Tibial nerve (tissue), 3 donors: ENCODE measurements around the gene HNRNPCL1.
"Not testable (repeated sequence)": the region's sequence is repeated elsewhere in the genome, so short reads cannot be mapped to it uniquely, and the experiment has no call there.

Experiments
- POLR2A ChIP-seq, 2 donors: fragments of 450-650 bp; IDR thresholded peaks; one replicate each; pipeline ENCODE4 v1.6.1; 2017; ENCODE audit warnings: antibody characterized with exemption in 2 of 2, mild to moderate bottlenecking in 2 of 2, moderate library complexity in 2 of 2
- TF ChIP-seq, protein P1 (sequence below), 5 experiments: fragments of 200-600 bp in 3 of 5; fragments of 450-650 bp in 2 of 5; sonication (generic) in 3 of 5; IDR thresholded peaks; one replicate each; pipeline ENCODE4 v1.5.1; 2016 to 2019; ENCODE audit warnings: antibody characterized with exemption in 5 of 5, mild to moderate bottlenecking in 3 of 5, moderate library complexity in 2 of 5

DNA sequence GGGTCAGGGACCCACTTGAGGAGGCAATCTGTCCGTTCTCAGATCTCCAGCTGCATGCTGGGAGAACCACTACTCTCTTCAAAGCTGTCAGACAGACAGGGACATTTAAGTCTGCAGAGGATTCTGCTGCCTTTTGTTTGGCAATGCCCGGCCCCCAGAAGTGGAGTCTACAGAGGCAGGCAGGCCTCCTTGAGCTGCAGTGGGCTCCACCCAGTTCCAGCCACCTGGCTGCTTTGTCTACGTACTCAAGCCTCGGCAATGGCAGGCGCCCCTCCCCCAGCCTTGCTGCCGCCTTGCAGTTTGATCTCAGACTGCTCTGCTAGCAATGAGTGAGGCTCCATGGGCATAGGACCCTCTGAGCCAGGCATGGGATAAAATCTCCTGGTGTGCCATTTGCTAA, 29.5 kb downstream of the HNRNPCL1 start:
- TF ChIP-seq POLR2A (IDR thresholded peaks at IDR 0.05), result not testable (repeated sequence)
- TF ChIP-seq, protein P1, sequence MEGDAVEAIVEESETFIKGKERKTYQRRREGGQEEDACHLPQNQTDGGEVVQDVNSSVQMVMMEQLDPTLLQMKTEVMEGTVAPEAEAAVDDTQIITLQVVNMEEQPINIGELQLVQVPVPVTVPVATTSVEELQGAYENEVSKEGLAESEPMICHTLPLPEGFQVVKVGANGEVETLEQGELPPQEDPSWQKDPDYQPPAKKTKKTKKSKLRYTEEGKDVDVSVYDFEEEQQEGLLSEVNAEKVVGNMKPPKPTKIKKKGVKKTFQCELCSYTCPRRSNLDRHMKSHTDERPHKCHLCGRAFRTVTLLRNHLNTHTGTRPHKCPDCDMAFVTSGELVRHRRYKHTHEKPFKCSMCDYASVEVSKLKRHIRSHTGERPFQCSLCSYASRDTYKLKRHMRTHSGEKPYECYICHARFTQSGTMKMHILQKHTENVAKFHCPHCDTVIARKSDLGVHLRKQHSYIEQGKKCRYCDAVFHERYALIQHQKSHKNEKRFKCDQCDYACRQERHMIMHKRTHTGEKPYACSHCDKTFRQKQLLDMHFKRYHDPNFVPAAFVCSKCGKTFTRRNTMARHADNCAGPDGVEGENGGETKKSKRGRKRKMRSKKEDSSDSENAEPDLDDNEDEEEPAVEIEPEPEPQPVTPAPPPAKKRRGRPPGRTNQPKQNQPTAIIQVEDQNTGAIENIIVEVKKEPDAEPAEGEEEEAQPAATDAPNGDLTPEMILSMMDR (IDR thresholded peaks at IDR 0.05), result not testable (repeated sequence)
